Heart left ventricle (tissue), 16 donors: ENCODE measurements around the gene PCSK6. TPM values are rescaled to one million over a fixed set of nuclear protein-coding genes. Genes with fewer than 3 reads are reported as not detected.

ENCODE experiments used
- ATAC-seq, 4 donors: fragments of 200-7000 bp; cut with Tn5 transposase; one replicate each; pipeline ENCODE4 v1.9.1; 2020 to 2022; ENCODE audit warnings: moderate library complexity in 4 of 4, mild to moderate bottlenecking in 3 of 4, moderate number of reproducible peaks in 1 of 4
- DNase-seq, 5 donors: peaks; one replicate each; pipeline ENCODE4 v3.0.0-alpha.2; 2020
- H3K27ac ChIP-seq, 12 donors: fragments of 200-600 bp; sonication (generic) in 4 of 12; one replicate each; pipeline versions ENCODE4 v1.5.0 to v1.8.0; 2016 to 2022; ENCODE audit warnings: mild to moderate bottlenecking in 2 of 12
- H3K27me3 ChIP-seq, 9 donors: fragments of 200-600 bp; sonication (generic) in 2 of 9; one replicate each; pipeline versions ENCODE4 v1.5.1 to v1.8.0; 2016 to 2022; ENCODE audit warnings: mild to moderate bottlenecking in 3 of 9
- H3K36me3 ChIP-seq, 9 donors: fragments of 200-600 bp; sonication (generic) in 2 of 9; one replicate each; pipeline versions ENCODE4 v1.5.0 to v1.8.0; 2018 to 2022; ENCODE audit warnings: mild to moderate bottlenecking in 2 of 9
- H3K4me1 ChIP-seq, 12 donors: fragments of 200-600 bp; sonication (generic) in 4 of 12; one replicate each; pipeline versions ENCODE4 v1.5.0 to v1.8.0; 2016 to 2022; ENCODE audit warnings: mild to moderate bottlenecking in 3 of 12
- H3K4me3 ChIP-seq, 12 donors: fragments of 200-600 bp; sonication (generic) in 4 of 12; one replicate each; pipeline versions ENCODE4 v1.5.0 to v1.8.0; 2017 to 2022; ENCODE audit warnings: mild to moderate bottlenecking in 9 of 12, moderate library complexity in 4 of 12
- H3K9me3 ChIP-seq, 12 donors: fragments of 200-600 bp; sonication (generic) in 4 of 12; one replicate each; pipeline versions ENCODE4 v1.5.0 to v1.8.0; 2016 to 2022; ENCODE audit warnings: mild to moderate bottlenecking in 1 of 12
- CTCF ChIP-seq, 12 donors: fragments of 200-600 bp; sonication (generic) in 4 of 12; IDR thresholded peaks; one replicate each; pipeline versions ENCODE4 v1.5.0 to v1.8.0; 2018 to 2022; ENCODE audit warnings: antibody characterized with exemption in 12 of 12, mild to moderate bottlenecking in 5 of 12
- POLR2A ChIP-seq, 2 donors: fragments of 450-650 bp; IDR thresholded peaks; one replicate each; pipeline ENCODE4 v1.6.1; 2017; ENCODE audit warnings: antibody characterized with exemption in 2 of 2, mild to moderate bottlenecking in 2 of 2, moderate library complexity in 2 of 2
- WGBS, 4 donors: extraction: QIAGEN DNeasy Blood & Tissue Kit in 2 of 4; methylation state at CpG; one replicate each; pipeline versions ENCODE4 v1.1.5 to v1.1.7; 2013 to 2018; 5-methylcytosine and 5-hydroxymethylcytosine counted together
- intact Hi-C, 10 donors: fragments of 100-400 bp; cut with DNase I; formaldehyde crosslinking; loops; one replicate each; pipeline versions ENCODE4 v1.11.1 to v1.14.2; 2022
- polyA plus RNA-seq, 2 donors: library from polyadenylated mRNA; stranded (reverse); fragments of 200-250 nt; gene quantifications; one replicate each; pipeline ENCODE4 v1.2.3, GENCODE V29; 2013
- total RNA-seq, 9 donors: library from RNA; depleted of rRNA in 2 of 9; stranded (reverse); fragments of >200 nt in 2 of 9; fragmentation: NEBNext Ultra II Directional in 3 of 9; extraction: Animal tissue kit (Norgen Biotek cat#: 25700) in 3 of 9; gene quantifications; one replicate each; pipeline versions ENCODE4 v1.1.0 to v1.2.4, GENCODE V29; 2016 to 2023
- donor health status: ischemic (EF 13 %, LVEDD 7.1; RV severe dilation, severe dysfunction).
- donor health status: healthy with polysubstance abuse.
- donor health status: DM: no; HTN: yes; CAD: no.
- donor health status: DM: no; HTN: no; CAD: no.
- donor health status: ischemic (EF 25% LVEDD 6.9; RV normal size, moderate dysfunction).
- donor health status: ischemic (EF 25% LVEDD 5.7; RV mildly dilated, moderate dysfunction).
- donor health status: healthy.
- donor health status: DM: yes; HTN: yes; CAD: no.
- donor health status: ischemic (EF 35%, LVEDD 5.7; RV mildly dilated, moderate dysfunction).
- donor health status: nonischemic (EF 11% LVEDD 7.7; RV severe dilation, severe dysfunction).
- donor health status: DM: yes; HTN: yes; CAD: no.
- donor health status: PGD.
- donor health status: ischemic (EF 29% LVEDD 5.4; RV normal size, mild dysfunction).
- donor health status: nonischemic (EF 23%, LVEDD 6.1; RV moderate dilation, normal function).

Gene PCSK6
- total and polyA plus RNA-seq, 11 donors: 7.3 to 41.7 (median 22.3) TPM

GRCh38 chr15:101426761-101427333 is 62.7 kb downstream of the PCSK6 start:
- Histone ChIP-seq H3K4me3 (no peak overlapping the region), H3K4me1 (no peaks in the 10 kb centered on the region), H3K27ac (no peak overlapping the region), H3K36me3 (peaks cover 0 to 61% (median 4%) of the 10 kb centered on the region in 9 donors), H3K27me3 (no peaks in the 10 kb centered on the region), H3K9me3 (peaks cover 0 to 7% (median 0%) of the 10 kb centered on the region in 12 donors)
- WGBS, 4 donors: 81 to 92% (median 86%) methylated on average over 11 to 17 of the region's 17 CpGs
- no peak for DNase-seq
- ATAC-seq: no peak
- TF ChIP-seq CTCF (IDR thresholded peaks at IDR 0.05) (no peak), POLR2A (IDR thresholded peaks at IDR 0.05) (no peak)
- intact Hi-C loops: loop anchor here in 1 of 10 donors (10.0 kb wide), 1 partner anchor 112 kb away; no protein-coding TSS in a partner anchor

- WGBS, 4 donors: 81 to 85% (median 84%) methylated on average over 9 of the region's 9 CpGs
- ATAC-seq (no peak), DNase-seq (no peak)
- Histone ChIP-seq H3K4me1 (no peaks in the 10 kb centered on the region), H3K9me3 (peaks cover 0 to 7% (median 0%) of the 10 kb centered on the region in 12 donors), H3K27me3 (no peaks in the 10 kb centered on the region), H3K36me3 (peaks cover 0 to 51% (median 2%) of the 10 kb centered on the region in 9 donors), H3K27ac (no peak overlapping the region), H3K4me3 (no peak overlapping the region)
- TF ChIP-seq CTCF (IDR thresholded peaks at IDR 0.05) (no peak), POLR2A (IDR thresholded peaks at IDR 0.05) (no peak)
- intact Hi-C loops: loop anchor here in 1 of 10 donors (10.0 kb wide), 1 partner anchor 111 kb away; no protein-coding TSS in a partner anchor
Observed at GRCh38 chr15:101425787-101426365, 63.6 kb downstream of the PCSK6 start.

GRCh38 chr15:101424984-101425383 is 64.5 kb downstream of the PCSK6 start:
- 85 to 94% (median 88%) methylated on average over 6 to 7 of the region's 7 CpGs for WGBS, 4 donors

More at GRCh38 chr15:101424984-101425383, 64.5 kb downstream of the PCSK6 start:
- ATAC-seq (no peak), DNase-seq (no peak)
- intact Hi-C loops: loop anchor here in 1 of 10 donors (10.0 kb wide), 1 partner anchor 110 kb away; no protein-coding TSS in a partner anchor
- Histone ChIP-seq H3K27ac (no peak overlapping the region), H3K4me1 (no peaks in the 10 kb centered on the region), H3K4me3 (no peak overlapping the region), H3K27me3 (no peaks in the 10 kb centered on the region), H3K9me3 (peaks cover 0 to 7% (median 0%) of the 10 kb centered on the region in 12 donors), H3K36me3 (peaks cover 0 to 42% (median 0%) of the 10 kb centered on the region in 9 donors)
- TF ChIP-seq POLR2A (IDR thresholded peaks at IDR 0.05) (no peak), CTCF (IDR thresholded peaks at IDR 0.05) (no peak)
